Activated CD8-positive, alpha-beta memory T cell treated with anti-CD3 and anti-CD28 coated beads, Interleukin-2, amount 50 U/mL, for 1 hour (primary cell): ENCODE measurements around the gene TNS3.
"Not testable (repeated sequence)": the region's sequence is repeated elsewhere in the genome, so short reads cannot be mapped to it uniquely, and the experiment has no call there.

Experiments used
- DNase-seq: peaks from one replicate; pipeline ENCODE4 v3.0.0-alpha.2; 2020; ENCODE audit errors: extremely low read depth

TNS3 gene

DNA sequence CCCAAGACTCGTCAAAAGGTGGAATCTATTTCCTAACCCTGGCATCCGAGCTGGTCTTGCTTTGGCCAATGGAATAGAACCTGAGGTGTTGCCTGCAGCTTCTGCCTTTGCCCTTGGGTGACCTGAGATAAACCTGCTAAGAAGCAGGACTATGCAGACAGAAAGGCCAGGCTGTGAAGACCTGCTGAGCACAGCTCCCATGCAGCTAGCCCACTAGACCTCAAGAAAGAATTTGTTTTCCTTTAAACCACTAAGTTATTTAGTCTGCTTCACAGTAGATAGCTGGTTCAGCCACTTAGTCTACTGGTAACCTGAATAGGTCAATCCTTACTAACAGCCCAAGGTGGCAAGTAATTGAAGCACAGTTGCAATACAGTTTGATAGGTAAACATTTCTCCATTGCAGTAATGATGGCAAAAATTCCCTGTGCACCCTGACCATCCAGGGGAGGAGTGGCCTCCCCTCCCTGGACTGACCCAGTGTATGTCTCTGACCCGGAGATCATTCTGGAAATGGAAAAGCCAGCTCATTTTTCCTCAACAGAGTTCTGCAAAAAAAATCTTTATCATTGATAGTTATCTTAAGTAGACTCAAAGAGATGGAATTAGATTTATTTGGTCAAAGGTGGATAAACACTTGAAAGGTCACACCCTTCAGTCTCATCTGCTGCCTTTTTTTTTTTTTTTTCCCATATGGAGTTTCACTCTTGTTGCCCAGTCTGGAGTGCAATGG is 20.0 kb downstream of the TNS3 start:
- no peak for DNase-seq

DNA sequence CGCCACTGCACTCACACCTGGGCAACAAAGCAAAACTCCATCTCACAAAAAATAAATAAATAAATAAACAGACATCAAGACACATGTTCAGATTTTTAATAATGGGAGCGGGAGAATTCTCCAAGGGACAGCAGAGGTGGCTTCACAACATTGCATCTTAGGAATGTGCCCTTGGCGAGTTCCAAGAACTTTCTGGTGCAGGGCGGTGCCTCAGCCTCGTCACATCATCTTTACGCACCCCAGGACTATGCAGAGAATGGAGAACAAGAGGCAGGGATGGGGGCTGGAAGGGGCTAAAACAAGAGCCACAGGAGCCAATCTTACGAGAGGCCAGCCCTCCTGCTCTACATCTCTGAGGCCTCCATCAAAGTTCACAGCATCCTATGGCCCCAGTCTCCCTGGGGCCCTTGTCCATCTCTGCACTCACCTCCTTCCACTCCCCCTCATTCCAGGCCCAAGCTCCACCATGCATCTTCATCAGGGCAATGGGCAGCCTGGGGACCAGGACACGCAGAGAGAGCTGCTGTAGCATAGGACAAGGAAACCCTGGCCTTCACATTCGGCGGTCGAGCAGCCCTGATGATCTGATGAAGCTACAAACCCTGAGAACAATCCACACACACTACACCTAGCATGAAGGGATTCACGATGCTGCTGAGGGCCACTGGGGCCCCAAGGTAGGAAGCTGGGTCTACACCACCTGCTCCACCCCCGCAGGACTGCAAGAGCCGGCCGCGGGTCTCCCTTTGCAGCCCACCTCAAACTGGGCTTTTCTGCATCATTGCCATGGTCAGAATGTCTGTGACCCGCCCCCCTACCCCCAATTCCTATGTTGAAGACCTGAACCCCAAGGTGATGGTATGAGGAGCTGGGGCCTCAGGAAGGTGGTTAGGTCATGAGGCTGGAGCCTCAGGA is 22.3 kb downstream of the TNS3 start:
- no peak for DNase-seq

DNA sequence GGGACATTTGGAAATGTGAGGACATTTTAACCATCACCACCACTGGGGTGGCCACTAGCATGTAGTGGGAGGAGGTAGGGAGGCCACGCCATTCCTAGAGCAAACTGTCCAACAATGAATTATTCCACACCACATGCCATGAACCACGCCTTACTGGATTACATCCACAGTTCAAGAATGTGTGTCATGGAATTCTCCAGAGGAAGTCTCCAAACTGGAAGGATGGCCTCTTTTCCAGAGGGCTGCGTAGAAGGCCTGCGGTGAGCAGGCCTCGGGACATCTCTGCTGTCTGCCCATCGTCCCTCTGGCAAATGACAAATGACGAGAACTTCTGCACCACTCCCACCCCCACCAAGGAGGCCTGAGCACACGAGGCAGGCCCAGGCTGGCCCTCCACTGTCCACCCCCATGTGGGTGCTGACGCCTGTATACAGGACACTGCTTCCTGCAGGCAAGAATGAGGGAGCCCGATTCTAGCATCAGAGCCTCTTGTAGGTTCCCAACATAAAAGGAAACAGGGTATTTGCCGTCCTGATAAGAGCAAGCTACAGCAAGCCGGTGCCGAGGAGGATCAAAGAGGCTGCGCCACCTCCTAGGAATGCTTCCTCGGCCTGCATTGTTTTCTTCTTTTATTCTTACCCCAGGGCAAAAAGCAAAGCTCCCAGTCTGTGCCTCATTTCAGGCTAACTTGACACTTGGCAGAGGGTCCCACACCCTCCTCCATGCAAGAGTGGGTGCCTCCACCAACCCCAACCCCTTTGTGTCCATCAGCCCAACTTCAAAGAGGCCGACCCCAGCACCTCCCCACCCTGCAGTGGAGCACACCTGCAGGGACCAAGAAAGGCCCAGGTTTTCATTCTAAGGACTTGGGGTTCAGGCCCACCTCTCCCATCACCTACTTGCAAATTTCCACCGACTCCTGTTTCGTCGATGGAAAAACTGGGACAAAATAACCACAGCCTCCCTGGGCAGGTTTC is 23.9 kb downstream of the TNS3 start:
- DNase-seq = no peak

DNA sequence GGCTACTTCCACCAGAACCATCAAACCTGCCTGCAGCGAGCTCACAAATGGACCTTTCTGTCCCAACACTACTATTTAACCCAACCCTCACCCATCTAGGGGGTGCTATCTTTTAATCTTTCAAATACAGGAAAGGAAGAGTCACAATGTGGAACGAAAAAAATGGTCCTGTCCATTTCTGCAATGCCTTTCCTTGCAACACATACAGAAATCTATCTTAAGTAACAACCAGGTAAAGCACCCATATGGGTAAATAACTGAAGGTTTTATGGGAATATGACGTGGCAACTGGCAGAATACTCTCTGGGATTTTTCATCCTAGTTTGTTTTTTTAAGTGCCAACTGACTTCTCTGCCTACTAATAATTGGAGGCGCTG is 24.6 kb downstream of the TNS3 start:
- DNase-seq = no peak

DNA sequence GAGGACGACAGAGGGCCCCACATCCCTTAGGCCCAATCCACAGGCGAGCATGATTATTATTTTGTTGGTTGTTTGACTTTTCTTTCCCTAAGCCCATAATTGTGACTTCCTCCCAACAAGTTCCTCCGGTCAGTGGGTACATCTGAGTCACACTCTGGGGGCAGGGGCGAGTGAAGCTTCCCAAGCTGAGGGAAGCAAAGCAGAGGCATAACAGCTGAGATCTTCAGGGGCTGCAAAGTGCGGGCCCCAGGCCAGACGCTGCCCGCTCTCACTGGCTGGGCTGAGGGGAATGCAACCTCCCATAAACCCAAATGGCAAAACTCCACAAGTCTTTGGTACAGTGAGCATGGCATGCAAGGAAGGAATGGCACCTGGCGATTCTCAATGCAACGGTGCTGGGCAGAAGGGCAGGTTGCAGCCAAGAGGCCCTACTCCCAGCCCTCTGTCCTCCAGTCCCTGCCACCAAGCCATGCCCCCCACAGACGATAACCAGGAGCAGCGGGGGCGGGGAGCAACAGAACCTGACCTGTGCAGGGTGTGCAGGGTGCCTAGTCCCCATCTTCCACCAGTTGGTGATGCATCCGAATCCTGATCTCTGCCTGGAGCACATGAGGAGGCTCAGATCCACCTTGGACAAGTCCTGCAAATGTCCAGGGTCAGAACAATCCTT is 25.3 kb downstream of the TNS3 start:
- no peak for DNase-seq

DNA sequence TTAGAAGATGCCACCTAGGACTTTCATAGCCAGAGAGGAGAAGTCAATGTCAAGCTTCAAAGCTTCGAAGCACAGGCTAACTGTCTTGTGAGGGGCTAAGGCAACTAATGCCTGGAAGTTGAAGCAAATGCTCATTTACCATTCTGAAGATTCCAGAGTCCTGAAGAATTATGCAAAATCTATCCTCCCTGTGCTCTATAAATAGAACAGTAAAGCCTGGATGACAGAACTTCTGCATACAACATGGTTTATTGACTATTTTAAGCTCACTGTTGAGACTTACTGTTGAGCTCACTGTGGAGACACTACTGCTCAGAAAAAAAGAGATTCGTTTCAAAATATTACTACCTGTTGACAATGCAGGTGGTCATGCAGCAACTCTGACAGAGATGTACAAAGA is 28.6 kb downstream of the TNS3 start:
- DNase-seq = no peak

DNA sequence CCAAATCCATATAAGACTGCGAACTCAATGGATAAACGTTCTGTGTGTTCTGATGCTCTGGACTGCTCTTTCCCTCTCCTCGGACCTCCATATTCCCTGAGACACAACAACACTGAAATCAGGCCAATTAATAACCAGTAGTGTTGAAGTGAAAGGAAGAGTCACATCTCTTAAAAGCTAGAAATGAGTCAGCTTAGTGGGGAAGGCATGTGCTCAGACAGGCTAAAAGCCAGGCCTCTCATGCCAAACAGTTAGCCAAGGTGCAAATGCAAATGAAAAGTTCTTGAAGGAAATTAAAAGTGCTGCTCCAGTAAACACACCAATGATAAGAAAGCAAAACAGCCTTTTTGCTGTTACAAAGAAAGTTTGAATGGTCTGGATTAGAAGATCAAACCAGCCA is 29.3 kb downstream of the TNS3 start:
- DNase-seq = no peak

DNA sequence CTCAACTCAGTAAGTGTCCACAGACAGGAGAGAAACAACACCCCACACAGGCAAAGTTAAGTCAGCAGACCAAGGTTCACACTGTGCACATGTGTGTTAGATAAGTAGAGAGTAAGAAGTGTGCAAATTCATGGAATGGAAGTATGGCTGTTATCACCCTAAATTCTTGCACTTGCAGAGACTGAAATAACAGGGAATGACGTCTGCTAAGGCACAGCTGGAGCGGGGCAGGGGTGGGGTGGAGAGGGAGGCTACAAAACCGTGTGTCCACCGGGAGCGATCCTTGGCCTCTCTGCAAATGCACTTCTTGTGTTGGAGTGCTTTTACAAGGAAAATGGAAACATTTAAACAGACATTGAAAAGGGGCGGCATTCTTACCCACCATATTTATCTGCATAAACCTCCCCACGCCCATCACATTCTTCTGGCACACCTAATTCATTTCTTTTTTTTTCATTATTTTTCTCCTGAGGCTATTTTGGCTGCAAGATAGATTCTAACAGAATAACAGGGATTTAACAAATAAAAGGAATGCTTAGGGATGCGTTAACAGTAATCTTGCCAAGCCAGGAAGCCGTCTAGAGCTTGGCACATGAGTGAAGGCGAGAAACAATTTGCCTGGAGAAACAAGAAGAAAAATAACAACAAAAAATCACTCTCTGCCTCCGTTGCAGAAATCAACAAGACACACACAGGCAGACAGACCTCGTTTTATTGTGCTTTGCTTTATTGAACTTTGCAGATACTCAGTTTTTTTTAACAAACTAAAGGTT is 30.1 kb downstream of the TNS3 start:
- DNase-seq = no peak

DNA sequence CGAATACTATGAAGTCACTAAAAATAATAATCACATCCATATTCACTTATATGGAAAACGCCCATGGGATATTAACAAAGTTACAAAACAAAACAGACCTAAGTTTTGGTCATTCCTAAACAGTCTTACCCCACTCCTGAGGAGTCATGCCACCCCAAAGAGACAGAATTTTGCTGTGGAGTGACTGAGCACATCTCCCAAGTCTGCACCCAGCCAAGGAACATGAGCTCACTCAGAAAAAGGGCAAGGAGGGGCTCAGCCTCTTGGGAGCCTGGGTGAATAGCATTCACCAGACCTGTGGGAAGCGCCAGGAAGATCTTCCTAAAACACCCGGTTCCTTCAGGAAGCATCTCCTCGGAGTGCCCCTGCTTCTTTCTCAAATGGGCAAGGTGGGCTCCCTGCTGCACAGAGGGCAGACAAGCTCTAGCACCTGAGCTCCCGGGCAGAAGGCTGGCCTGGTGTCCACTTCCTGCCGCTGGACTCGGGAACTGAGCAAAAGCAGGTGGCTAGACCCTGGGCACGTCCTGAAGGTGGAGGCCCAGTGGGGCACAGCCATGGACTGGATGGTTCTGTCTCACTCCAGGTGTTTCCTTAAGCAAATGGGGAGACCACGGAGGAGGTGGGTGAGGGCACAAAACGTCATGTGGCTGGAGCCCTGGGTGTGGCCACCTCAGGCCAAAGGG is 31.0 kb downstream of the TNS3 start:
- DNase-seq = no peak

DNA sequence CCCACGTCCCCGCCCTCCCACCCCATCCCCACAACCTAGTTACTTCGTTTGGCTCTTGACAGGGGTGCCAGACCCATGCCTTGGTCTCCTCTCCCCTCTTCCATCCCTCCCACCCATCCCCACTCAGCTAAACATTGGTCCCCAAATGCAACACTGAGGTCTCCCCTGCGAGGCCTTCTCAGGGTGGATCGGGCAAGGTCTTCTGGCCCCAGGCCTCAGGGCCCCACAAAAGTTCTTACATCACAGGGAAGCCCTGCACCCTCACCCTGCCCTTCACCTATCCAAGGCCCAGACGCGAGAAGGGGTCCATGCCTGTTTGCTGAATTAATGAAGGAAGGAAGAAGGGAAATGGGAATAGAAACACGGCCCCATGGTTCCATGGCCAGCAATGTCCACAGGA is 32.0 kb downstream of the TNS3 start:
- no peak for DNase-seq

DNA sequence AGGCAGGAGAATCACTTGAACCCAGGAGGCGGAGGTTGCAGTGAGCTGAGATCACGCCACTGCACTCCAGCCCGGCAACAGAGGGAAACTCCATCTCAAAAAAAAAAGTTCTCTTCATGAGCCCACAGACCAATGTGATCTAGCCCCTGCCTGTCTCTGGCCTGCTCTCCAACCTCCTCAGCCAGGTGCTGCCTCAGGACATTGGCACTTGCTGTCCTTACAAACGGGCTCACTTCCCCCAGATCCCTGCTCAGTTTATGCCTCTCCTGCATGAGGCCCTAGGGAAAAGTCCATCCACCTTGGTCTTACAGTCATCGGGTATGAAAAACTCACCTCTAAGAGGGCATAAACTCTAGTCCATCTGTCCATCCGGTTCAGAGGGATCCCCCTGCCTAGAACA is 32.5 kb downstream of the TNS3 start:
- DNase-seq = no peak

DNA sequence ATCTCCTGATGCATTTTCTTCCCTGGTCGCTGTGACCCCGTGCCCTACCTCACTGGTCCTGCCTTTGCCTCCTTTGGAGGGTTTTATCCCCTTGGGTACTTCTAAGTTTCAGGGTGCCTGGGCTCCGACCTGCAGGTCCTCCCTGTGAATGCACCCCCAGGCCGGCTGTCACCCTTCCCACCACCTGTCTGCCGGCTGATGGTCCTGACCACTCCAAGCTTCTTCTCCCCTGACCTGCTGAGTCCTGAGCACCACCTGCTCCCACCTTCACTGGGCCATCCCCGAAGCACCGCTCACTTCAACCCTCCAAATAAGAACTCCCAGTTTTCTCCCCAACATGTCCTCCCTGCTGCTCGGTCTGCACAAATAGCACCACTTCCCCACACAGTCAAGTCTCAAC is 33.4 kb downstream of the TNS3 start:
- no peak for DNase-seq

DNA sequence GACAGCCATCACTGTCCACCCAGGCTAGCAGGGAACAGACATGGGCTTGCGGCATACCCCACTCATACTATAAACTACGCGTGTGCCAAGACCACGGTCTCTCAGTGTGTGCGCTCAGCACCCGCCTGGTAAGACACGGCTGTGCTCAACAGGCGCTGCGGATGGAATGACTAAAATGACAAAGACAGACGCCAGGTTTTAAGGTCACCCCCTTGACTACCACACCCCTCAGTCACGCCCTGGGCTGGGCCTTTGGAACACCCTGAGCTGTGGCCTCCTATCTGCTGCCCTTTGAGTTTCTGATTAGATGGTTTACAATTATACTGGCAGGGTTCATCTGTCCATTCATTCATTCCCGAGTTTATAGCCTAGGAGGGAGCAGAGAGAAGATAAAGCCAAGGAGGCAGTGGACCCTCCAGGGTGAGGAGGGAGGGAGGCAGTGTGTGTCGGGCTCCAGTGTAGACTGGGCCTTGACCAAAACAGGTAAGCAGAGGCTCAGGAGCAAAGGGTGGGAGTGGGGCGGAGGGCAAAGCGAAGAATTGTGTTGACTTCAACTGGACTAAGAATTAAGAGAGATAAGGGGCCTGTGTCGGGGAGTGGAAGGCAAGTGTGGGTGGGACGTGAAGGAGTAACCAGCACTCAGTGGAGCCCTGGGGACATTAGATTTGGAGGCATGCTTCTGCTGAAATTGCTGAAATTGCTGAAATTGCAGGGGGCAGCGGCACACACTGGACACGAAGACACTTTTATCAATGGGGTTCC is 35.0 kb downstream of the TNS3 start:
- DNase-seq = no peak

DNA sequence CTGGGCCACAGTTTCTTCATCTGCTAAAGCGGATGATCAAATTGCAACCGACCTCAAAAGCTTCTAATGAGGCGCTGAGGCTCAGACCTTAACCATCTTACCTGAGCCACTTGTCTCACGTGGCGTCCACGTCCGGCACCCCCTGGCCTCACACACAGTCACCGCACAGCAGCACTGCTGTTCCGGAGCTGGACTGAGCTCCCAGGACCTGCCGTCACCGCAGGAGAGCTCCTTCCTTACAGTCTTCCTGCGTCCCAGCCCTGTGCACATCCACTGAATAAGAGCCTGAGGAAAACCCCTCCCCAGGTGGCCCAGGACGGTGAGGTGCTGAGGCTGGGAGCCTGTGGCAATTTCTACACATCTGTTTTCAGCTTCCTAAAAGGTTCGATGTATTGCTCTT is 35.7 kb downstream of the TNS3 start:
- DNase-seq = no peak

DNA sequence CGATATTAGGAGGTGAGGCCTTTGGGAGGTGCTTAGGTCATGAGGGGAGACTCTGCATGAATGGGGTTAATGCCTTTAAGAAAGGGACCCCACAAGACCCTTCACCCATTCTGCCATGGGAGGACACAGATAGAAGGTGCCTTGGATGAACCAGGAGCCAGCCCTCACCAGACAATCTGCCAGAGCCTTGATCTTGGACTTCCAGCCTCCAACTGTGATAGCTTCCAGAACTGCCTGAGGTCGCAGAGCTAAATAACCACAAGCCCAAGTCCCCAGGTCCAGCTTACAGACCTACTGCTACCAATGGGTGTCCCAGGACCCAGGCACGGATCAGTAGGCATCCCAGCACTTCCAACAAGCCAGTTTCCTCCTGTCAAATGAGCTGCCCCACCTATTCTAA is 37.5 kb downstream of the TNS3 start:
- DNase-seq = no peak

DNA sequence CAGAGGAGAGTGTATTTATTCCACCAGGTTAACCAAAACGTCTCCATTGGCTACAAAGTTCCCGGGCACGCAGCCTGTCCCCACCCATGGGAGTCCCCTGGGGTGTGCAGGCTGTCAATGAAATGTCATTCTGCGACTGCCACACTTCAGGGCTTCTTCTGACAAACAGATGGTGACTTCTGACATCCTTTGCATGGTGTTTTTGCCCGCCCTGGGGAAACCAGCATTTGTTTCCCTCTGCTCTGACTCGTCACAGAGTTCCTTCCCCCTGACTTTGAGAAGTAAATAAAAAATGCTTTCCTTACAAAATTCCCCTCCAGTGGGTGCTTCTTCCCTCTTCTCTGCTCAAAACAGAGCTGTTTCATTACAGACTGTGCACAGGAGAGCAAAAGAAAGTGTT is 38.2 kb downstream of the TNS3 start:
- no peak for DNase-seq

DNA sequence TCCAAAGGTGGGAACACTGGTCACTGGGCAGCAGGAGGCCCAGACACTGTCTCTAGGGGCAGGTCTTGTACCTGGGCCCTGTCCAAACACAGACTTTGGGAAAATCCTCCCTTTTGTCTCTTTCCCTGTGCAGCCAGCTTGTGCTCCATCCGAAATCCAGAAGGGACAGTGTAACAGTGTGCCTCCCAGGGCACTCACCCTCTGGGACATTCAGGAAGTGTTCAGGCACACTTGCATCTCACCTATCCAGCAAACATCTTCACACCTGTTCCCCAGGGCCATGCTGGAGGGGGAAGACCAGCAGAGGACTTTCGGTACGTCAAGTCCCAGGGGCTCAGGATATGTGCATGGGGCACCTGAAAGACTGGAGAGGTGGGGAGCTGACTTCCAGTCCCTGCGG is 38.9 kb downstream of the TNS3 start:
- DNase-seq = no peak

DNA sequence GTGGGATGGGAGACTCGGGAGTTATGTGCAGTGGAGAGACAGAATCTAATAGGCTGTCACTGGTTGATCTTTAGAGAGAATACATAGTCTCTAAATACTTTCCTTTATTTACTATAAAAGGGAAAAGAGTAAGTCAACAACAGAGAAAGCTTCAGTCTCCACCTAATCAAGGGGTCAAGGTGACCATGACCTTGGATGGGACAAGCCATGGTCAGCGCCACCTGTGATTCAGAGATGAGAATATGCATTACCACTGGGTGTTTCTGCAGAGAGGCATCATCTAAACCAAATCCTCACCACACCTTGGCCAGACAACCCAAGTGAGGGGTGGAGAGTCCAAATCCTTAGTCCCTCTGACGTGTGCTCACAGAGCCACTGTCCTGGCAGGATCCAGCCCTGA is 39.9 kb downstream of the TNS3 start:
- no peak for DNase-seq

DNA sequence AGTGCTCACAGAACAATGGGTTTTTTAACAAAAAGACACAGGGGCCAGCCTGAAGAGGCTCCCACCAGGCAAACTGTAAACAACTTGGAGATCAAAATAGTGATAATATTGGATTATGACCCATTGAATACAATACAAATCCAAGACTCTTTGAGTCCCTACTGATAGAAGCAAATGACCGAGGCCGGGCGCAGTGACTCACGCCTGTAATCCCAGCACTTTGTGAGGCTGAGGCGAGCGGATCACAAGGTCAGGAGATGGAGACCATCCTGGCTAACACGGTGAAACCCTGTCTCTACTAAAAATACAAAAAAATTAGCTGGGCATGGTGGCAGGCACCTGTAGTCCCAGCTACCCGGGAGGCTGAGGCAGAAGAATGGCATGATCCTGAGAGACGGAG is 40.4 kb downstream of the TNS3 start:
- not testable (repeated sequence) for DNase-seq
